GM23338 (cell line): Measurements from ENCODE around the gene RCBTB2. TPM values are rescaled to one million over a fixed set of nuclear protein-coding genes. Genes with fewer than 3 reads are reported as not detected.
A peak's percentile ranks its signal among the peaks of the same experiment; 100 is the strongest.

Experiments used
- ATAC-seq: fragments of 200-7000 bp; cut with Tn5 transposase; 3 replicates; pipeline ENCODE4 v1.9.1; 2020
- DNase-seq: peaks from one replicate; pipeline ENCODE4 v3.0.0-alpha.2; 2015; ENCODE audit warnings: low spot score
- H2AFZ ChIP-seq: fragments of 200-600 bp; sonication (generic); 2 replicates; pipeline ENCODE4 v1.8.0; 2016; ENCODE audit warnings: antibody characterized with exemption, mild to moderate bottlenecking, moderate library complexity
- H3F3A ChIP-seq: fragments of 200-600 bp; sonication (generic); replicated peaks from 2 replicates; pipeline ENCODE4 v1.8.0; 2017; ENCODE audit warnings: antibody characterized with exemption, mixed run types, low read depth
- H3K27ac ChIP-seq: fragments of 200-600 bp; sonication (generic); 2 replicates; pipeline ENCODE4 v1.6.1; 2016; ENCODE audit warnings: low read depth
- H3K27me3 ChIP-seq: fragments of 200-600 bp; sonication (generic); 2 replicates; pipeline ENCODE4 v1.8.0; 2016; ENCODE audit warnings: mild to moderate bottlenecking, mixed run types, moderate library complexity; ENCODE audit not compliant: insufficient read depth
- H3K36me3 ChIP-seq: fragments of 200-600 bp; sonication (generic); 2 replicates; pipeline ENCODE4 v1.8.0; 2016; ENCODE audit warnings: mild to moderate bottlenecking; ENCODE audit not compliant: insufficient read depth
- H3K4me1 ChIP-seq: fragments of 200-600 bp; sonication (generic); 2 replicates; pipeline ENCODE4 v1.8.0; 2016; ENCODE audit warnings: mild to moderate bottlenecking, moderate library complexity; ENCODE audit not compliant: insufficient read depth
- H3K4me2 ChIP-seq: fragments of 200-600 bp; sonication (generic); 2 replicates; pipeline ENCODE4 v1.7.1; 2017; ENCODE audit warnings: mixed run types
- H3K4me3 ChIP-seq: fragments of 200-600 bp; sonication (generic); 2 replicates; pipeline ENCODE4 v1.6.1; 2016; ENCODE audit warnings: mixed run types
- H3K79me2 ChIP-seq: fragments of 200-600 bp; sonication (generic); replicated peaks from 2 replicates; pipeline ENCODE4 v1.8.0; 2017; ENCODE audit warnings: mild to moderate bottlenecking; ENCODE audit not compliant: insufficient read depth
- H3K9me2 ChIP-seq: fragments of 200-600 bp; sonication (generic); 2 replicates; pipeline ENCODE4 v1.8.0; 2017; ENCODE audit not compliant: insufficient read depth
- H4K20me1 ChIP-seq: fragments of 200-600 bp; sonication (generic); replicated peaks from 2 replicates; pipeline ENCODE4 v1.8.0; 2017; ENCODE audit warnings: mild to moderate bottlenecking; ENCODE audit not compliant: insufficient read depth
- H3K27ac Mint-ChIP-seq: 2 replicates; pipeline ENCODE4 v1.8.0; 2020; ENCODE audit warnings: inconsistent platforms, mild to moderate bottlenecking, moderate library complexity, mixed read lengths
- H3K27me3 Mint-ChIP-seq: 3 replicates; pipeline ENCODE4 v1.8.0; 2022; ENCODE audit warnings: low read depth, mild to moderate bottlenecking, moderate library complexity, mixed read lengths, inconsistent platforms; ENCODE audit not compliant: insufficient read depth, poor library complexity
- H3K36me3 Mint-ChIP-seq: 3 replicates; pipeline ENCODE4 v1.8.0; 2021; ENCODE audit warnings: low read depth, mild to moderate bottlenecking, inconsistent platforms, moderate library complexity, mixed read lengths
- H3K4me1 Mint-ChIP-seq: 3 replicates; pipeline ENCODE4 v1.8.0; 2020; ENCODE audit warnings: mild to moderate bottlenecking, inconsistent platforms, mixed read lengths
- H3K4me3 Mint-ChIP-seq: 3 replicates; pipeline ENCODE4 v1.8.0; 2021; ENCODE audit warnings: moderate library complexity, mild to moderate bottlenecking, inconsistent platforms, mixed read lengths
- H3K9me3 Mint-ChIP-seq: 3 replicates; pipeline ENCODE4 v1.8.0; 2020; ENCODE audit warnings: moderate library complexity, mild to moderate bottlenecking, inconsistent platforms, mixed read lengths
- CREB1 ChIP-seq: fragments of 250-450 bp; sonication (Bioruptor Pico); IDR thresholded peaks from 2 replicates; pipeline ENCODE4 v1.5.0; 2020; ENCODE audit warnings: low read depth, mild to moderate bottlenecking, moderate library complexity
- EZH2 ChIP-seq: fragments of 200-600 bp; sonication (generic); IDR thresholded peaks from one replicate; pipeline ENCODE4 v1.8.0; 2017; ENCODE audit warnings: antibody characterized with exemption, mild to moderate bottlenecking, low read depth; ENCODE audit not compliant: unreplicated experiment
- EZH2phosphoT487 ChIP-seq: fragments of 200-600 bp; sonication (generic); IDR thresholded peaks from one replicate; pipeline ENCODE4 v1.8.1; 2018; ENCODE audit warnings: antibody characterized with exemption; ENCODE audit not compliant: unreplicated experiment
- JUNB ChIP-seq: IDR thresholded peaks from one replicate; pipeline ENCODE4 v1.6.1; 2016; ENCODE audit warnings: antibody characterized with exemption; ENCODE audit not compliant: unreplicated experiment
- NANOG ChIP-seq: IDR thresholded peaks from 2 replicates; pipeline ENCODE4 v1.6.1; 2016; ENCODE audit warnings: antibody characterized with exemption, borderline replicate concordance
- ZNF114 ChIP-seq: fragments of 250-450 bp; sonication (Bioruptor Pico); IDR thresholded peaks from 2 replicates; pipeline ENCODE4 v1.5.0; 2020; ENCODE audit warnings: mild to moderate bottlenecking, moderate library complexity
- ZNF331 ChIP-seq: fragments of 250-450 bp; sonication (Bioruptor Pico); IDR thresholded peaks from 2 replicates; pipeline ENCODE4 v1.5.0; 2020; ENCODE audit warnings: low read depth, mild to moderate bottlenecking, moderate library complexity
- ZNF462 ChIP-seq: fragments of 250-450 bp; sonication (Bioruptor Pico); IDR thresholded peaks from 2 replicates; pipeline ENCODE4 v1.5.0; 2020; ENCODE audit warnings: mild to moderate bottlenecking, moderate library complexity
- polyA plus RNA-seq: library from polyadenylated mRNA; unstranded; fragments of >200 nt; fragmentation: Nextera tagmentation; extraction: Ambion mirVana; gene quantifications from 2 replicates; pipeline ENCODE4 v1.2.1, GENCODE V29; 2016
- total RNA-seq: library from RNA; depleted of rRNA; stranded (reverse); fragments of >200 nt; shearing (Covaris generic); gene quantifications from 2 replicates; pipeline ENCODE4 v1.2.3, GENCODE V29; 2014

The RCBTB2 gene
- total and polyA plus RNA-seq, 2 experiments from 2014 or later: 8.1 to 20.8 TPM

GRCh38 chr13:48545608-48546007, 12.7 kb upstream of the RCBTB2 start:
- Mint-ChIP-seq H3K27ac (no peak overlapping the region), H3K27me3 (peaks cover 2% of the 10 kb centered on the region), H3K4me3 (no peak overlapping the region), H3K4me1 (peaks cover 5% of the 10 kb centered on the region; the same call in 2 of the 3 replicates), H3K36me3 (peaks cover 10% of the 10 kb centered on the region; the same call in 2 of the 3 replicates), H3K9me3 (peaks cover 13% of the 10 kb centered on the region)
- Histone ChIP-seq H3K36me3 (no peaks in the 10 kb centered on the region), H3F3A (no peaks in the 10 kb centered on the region), H3K27ac (no peak overlapping the region), H3K79me2 (no peaks in the 10 kb centered on the region), H3K4me1 (peaks cover 9% of the 10 kb centered on the region), H2AFZ (no peak overlapping the region), H3K9me2 (0 out of 2 replicates have a peak, but pooled peaks cover 3% of the 10 kb centered on the region), H3K4me3 (no peak overlapping the region), H3K27me3 (no peaks in the 10 kb centered on the region), H3K4me2 (no peak overlapping the region), H4K20me1 (no peaks in the 10 kb centered on the region)
- no peak for DNase-seq
- TF ChIP-seq NANOG: no peak
- no peak for TF ChIP-seq ZNF462 (CRISPR knock-in tag)
- no peak for TF ChIP-seq ZNF114 (CRISPR knock-in tag)
- no peak for TF ChIP-seq JUNB
- ATAC-seq: no peak

GRCh38 chr13:48542581-48543341, 9.9 kb upstream of the RCBTB2 start:
- H3K4me2 ChIP-seq: peak overlapping the region; percentile 54
- H4K20me1 ChIP-seq: no peaks in the 10 kb centered on the region
- no peaks in the 10 kb centered on the region for H3K9me2 ChIP-seq
- Mint-ChIP-seq H3K27me3 (no peaks in the 10 kb centered on the region), H3K36me3 (no peaks in the 10 kb centered on the region), H3K4me1 (peaks cover 5% of the 10 kb centered on the region; the same call in 2 of the 3 replicates), H3K9me3 (no peaks in the 10 kb centered on the region), H3K4me3 (peak overlapping the region; percentile 24; the same call in 1 of the 3 replicates), H3K27ac (no peak overlapping the region)
- H3K4me1 ChIP-seq: peaks cover 9% of the 10 kb centered on the region
- H3K79me2 ChIP-seq: no peaks in the 10 kb centered on the region
- H3F3A ChIP-seq: no peaks in the 10 kb centered on the region
- DNase-seq: peak; percentile 64
- H3K36me3 ChIP-seq: no peaks in the 10 kb centered on the region
- peak; percentile 96 for ATAC-seq
- peak overlapping the region; percentile 94 for H2AFZ ChIP-seq
- peak overlapping the region; percentile 18; the same call in 1 of the 2 replicates for H3K4me3 ChIP-seq
- no peaks in the 10 kb centered on the region for H3K27me3 ChIP-seq
- H3K27ac ChIP-seq: no peak overlapping the region
- TF ChIP-seq EZH2phosphoT487: no peak
- TF ChIP-seq EZH2: no peak
- no peak for TF ChIP-seq ZNF114 (CRISPR knock-in tag)
- no peak for TF ChIP-seq ZNF331 (CRISPR knock-in tag)
- TF ChIP-seq CREB1 (CRISPR knock-in tag): no peak
- no peak for TF ChIP-seq NANOG
- TF ChIP-seq JUNB: no peak
